GM18868 (cell line): Measurements from ENCODE around the gene WASF3.

Experiments
- ATAC-seq: cut with Tn5 transposase; IDR thresholded peaks from one replicate; pipeline ENCODE4 v1.9.1; 2021; ENCODE audit warnings: mild to moderate bottlenecking, moderate library complexity; ENCODE audit not compliant: unreplicated experiment

Gene WASF3

GRCh38 chr13:26557393-26558073 is at the start of gene WASF3:
WASF3 (plus strand) TSS chr13:26557683; CDS start chr13:26642271, 84,588 bp downstream.
- peak; percentile 92 for ATAC-seq

DNA sequence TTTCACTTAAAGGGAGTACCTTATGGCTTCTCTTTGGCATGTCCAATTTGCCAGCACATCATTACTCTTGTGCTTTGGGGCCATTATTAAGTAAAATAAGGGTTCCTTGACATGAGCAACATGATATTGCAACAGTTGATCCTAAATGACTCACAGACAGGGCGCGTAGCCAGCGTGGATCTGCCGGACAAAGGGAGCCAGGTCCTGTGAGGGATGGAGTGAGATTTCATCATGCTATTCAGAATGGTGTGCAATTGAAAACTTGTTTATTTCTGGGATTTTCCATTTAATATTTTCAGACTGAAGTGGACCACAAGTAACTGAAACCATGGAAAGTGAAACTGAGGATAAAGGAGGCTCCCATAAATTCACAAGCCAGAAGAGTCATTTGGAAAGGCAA is 48.6 kb upstream of the WASF3 start:
- no peak for ATAC-seq

GRCh38 chr13:26509491-26509890 is 48.0 kb upstream of the WASF3 start:
- ATAC-seq, result no peak

- ATAC-seq, result no peak
These were observed 43.6 kb upstream of the WASF3 start for GRCh38 chr13:26513931-26514330.

GRCh38 chr13:26515721-26516120 is 41.8 kb upstream of the WASF3 start:
- no peak for ATAC-seq

DNA sequence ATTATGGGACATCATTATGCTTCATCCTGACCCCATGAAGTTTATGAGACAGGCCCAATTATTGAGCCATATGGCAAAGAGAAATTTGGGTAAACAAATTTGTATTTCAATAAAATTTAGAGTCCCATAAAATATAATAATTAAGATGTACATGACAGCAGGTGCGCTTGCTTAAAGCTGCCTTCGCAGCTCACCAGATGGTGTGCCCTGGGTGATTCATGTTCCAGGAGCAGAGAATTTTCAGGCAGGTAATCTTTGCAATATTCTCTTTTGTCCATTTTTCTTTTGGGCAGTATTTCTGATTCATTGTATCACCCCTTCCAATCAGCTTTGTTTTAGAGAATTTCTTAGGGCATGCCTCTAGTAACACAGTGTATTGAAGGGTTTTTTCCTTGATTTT is 39.5 kb upstream of the WASF3 start:
- no peak for ATAC-seq

GRCh38 chr13:26518451-26518959 is 39.0 kb upstream of the WASF3 start:
- ATAC-seq, result no peak

- ATAC-seq, result no peak
These were observed 34.9 kb upstream of the WASF3 start for GRCh38 chr13:26522571-26522970.

DNA sequence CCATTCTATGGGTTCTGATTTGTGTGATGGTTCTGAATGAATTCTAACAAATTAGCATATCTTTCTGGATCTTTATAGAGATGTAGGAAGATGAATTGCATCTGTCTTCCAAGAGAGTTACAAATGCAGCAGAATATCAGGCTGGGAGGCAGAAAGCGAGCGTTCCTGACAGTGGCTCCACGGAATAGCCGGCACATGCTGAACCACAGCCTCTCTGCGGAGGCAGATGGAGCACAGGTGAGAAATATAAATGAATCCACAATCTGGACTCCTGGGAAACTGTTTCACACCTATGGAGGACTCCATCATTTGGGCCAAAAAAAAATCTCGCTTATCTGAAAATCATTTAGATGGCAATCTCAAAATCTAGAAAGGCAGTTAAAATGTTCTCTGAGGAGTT is 34.5 kb upstream of the WASF3 start:
- ATAC-seq, result no peak

- no peak for ATAC-seq
These were observed 32.0 kb upstream of the WASF3 start for GRCh38 chr13:26525528-26525927.

GRCh38 chr13:26526702-26527216 is 30.7 kb upstream of the WASF3 start:
- no peak for ATAC-seq

- ATAC-seq, result no peak
These were observed 29.0 kb upstream of the WASF3 start for GRCh38 chr13:26528527-26528926.

DNA sequence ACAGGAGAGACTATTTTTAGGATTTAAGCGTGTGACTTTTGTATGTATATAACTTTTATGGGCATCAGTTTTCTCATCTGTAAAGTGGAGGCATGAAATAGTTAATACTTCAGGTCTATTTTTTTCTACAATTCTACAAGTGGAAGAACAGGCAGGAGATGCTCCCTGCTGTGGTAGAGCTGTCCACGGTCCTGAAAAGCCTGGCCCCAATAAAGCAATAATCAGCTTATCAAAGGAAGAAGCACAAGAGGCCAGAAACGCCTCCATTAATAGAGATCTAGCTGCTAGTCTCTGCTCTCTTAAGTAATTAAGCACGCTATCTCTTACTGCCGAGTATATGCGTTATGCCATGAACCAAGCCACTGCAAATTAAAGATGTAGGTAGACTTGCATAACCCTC is 28.0 kb upstream of the WASF3 start:
- no peak for ATAC-seq

DNA sequence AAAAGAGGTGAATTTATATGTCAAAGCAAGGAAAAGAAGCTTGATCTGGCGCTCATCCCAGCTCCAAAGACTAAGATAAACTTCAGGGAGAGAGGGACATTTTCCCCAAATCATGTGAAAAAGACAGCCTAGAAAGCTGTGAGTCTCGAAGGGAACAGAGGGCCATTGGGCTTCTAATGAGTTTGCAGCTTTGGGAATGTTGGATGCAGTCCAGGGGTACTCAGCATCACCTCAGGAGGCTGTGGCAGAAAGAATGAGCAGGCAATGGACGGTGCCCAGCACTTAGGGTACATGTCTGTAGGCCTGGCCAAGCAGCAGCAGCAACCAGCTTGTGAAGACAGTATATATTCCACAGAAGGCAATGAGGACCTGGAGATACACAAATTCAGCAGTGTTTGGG is 25.7 kb upstream of the WASF3 start:
- no peak for ATAC-seq

DNA sequence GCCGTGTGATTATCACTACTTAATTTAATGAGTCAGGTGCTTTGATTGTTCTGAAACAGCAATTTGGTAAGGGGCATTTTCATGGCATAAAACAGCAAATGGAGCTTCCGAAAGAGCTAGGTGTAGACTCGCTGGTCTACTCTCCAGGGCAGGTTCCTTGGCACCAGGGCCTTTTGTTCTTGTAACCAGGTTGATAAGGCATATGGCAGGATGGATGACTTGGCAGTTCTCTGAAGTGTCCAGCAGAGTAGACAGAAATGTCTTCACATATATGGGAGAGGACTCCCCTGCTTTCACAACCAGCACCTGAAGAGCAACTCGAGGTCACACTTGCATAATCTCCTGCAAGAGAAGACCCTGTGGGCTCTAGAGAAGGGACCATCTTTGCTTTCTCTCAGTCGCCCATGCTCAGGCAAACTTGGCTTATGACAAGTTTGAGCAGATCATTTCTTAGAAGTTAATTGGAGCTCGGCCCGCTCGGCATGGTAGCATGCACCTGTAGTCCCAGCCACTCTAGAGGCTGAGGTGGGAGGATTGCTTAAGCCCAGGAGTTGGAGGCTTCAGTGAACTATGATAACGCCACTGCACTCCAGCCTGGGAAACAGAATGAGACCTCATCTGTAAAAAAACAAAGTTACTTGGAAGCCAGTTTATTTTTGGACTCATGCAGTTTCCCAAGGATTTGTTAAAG is 23.3 kb upstream of the WASF3 start:
- ATAC-seq, result no peak

- no peak for ATAC-seq
These were observed 18.8 kb upstream of the WASF3 start for GRCh38 chr13:26538363-26539317.

DNA sequence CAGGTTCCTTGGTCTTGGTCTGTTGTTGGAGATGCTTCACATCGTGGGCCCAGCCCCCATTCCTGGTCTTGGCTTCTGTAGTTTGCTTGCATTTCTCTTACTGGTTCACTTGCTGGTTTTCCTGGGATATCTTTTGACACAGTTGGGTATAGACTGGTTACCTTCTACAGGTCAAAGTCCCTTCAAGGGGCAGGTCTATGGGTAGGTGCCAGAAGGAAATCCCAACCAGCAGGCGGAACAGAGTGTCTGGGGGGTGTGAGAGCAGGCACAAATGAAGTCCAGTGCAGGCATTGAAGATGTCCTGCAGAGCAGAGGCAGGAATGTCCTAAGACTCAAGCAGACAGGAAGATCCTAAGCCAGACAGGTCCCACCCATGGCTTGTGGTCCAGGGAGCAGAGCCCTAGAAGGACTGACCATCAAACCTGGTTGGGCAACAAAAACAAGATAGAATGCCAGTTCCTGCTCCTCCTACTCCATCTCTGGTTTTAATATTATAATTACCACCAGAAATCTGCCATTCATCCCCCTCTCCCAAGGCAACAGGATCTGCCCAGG is 17.7 kb upstream of the WASF3 start:
- no peak for ATAC-seq

DNA sequence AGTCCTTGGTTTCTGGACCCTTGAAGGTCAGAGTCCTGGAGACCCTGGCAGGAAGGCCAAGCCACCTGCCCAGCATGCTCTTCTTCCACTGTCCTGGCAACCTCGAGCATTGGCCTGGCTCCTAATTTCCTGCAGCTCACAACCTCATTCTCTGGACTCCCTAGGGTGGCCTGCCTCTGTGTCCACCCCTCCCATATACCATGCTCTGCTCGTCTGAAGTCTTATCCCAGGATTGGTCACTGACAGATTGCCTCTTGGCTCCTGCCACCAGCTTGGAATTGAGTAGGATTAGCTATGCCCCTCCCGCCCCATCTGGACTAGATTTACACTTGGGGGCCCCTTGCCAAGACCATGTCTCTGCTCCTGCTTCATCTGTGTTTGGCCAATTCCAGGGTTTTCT is 17.1 kb upstream of the WASF3 start:
- no peak for ATAC-seq

- no peak for ATAC-seq
These were observed 16.4 kb upstream of the WASF3 start for GRCh38 chr13:26541041-26541440.

GRCh38 chr13:26541678-26542568 is 15.6 kb upstream of the WASF3 start:
- no peak for ATAC-seq
